GM23248 (cell line): ENCODE measurements around the gene PHF24.

Experiments used
- EZH2 ChIP-seq: fragments of 200-600 bp; sonication (generic); IDR thresholded peaks from 2 replicates; pipeline ENCODE4 v1.6.1; 2018; ENCODE audit warnings: antibody characterized with exemption, mild to moderate bottlenecking; ENCODE audit not compliant: insufficient read depth, poor library complexity, severe bottlenecking
- EZH2phosphoT487 ChIP-seq: fragments of 200-600 bp; sonication (generic); IDR thresholded peaks from 2 replicates; pipeline ENCODE4 v1.6.1; 2018; ENCODE audit warnings: antibody characterized with exemption, moderate library complexity, mild to moderate bottlenecking, low read depth; ENCODE audit not compliant: insufficient read depth

DNA sequence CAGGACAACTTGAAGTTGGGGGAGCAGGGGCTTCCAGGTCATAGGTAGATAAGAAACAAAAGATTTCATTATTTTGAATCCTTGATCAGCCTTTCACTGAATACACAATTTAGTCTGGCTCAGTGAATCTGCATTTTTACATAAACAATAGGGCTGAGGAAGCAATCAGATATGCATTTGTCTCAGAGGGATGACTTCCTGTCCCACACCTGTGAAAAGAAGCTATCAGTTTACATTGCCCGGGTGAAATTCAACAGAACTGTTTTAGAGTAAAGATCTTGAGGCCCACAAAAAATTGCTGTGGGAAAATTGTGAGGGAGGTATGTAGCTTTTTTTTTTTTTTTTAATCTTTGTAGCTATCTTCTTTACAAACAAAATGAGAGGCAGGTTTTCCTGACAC lies 69.8 kb downstream of the PHF24 start:
- TF ChIP-seq EZH2 (no peak), EZH2phosphoT487 (no peak)
